B cell (primary cell): ENCODE data around the gene PRPF40A. TPM values are rescaled to one million over a fixed set of nuclear protein-coding genes. Genes with fewer than 3 reads are reported as not detected.

Source experiments
- ATAC-seq: fragments of 200-7000 bp; cut with Tn5 transposase; one replicate; pipeline ENCODE4 v1.10.0; 2021; ENCODE audit warnings: low read depth, mild to moderate bottlenecking, moderate number of reproducible peaks, moderate library complexity
- CTCF ChIA-PET: fragments of 350-600 bp; sonication (Branson Sonifier 250); formaldehyde crosslinking; loops from one replicate; lab custom pipeline; 2021; ENCODE audit warnings: antibody characterized with exemption, inconsistent platforms; lab: Charles Lee
- POLR2A ChIA-PET: fragments of 350-600 bp; sonication (Branson Sonifier 250); formaldehyde crosslinking; loops from one replicate; lab custom pipeline; 2021; ENCODE audit warnings: antibody characterized with exemption; lab: Charles Lee
- DNase-seq: peaks from one replicate; pipeline ENCODE4 v3.0.0; 2013
- H2AFZ ChIP-seq: 2 replicates; pipeline ENCODE4 v1.6.1; 2012; ENCODE audit warnings: mild to moderate bottlenecking, low read depth, low read length; ENCODE audit not compliant: insufficient read depth, poor library complexity, severe bottlenecking
- H3K27ac ChIP-seq, 2 donors: 1 replicate in 1 of 2; 2 replicates in 1 of 2; pipeline ENCODE4 v1.5.1; 2012 to 2013; ENCODE audit warnings: low read length in 2 of 2, mild to moderate bottlenecking in 2 of 2, moderate library complexity in 1 of 2
- H3K27me3 ChIP-seq, 4 experiments: fragments of 200-600 bp in 1 of 4; sonication (generic) in 1 of 4; replicated peaks in 1 of 4; 1 replicate in 2 of 4; 2 replicates in 2 of 4; pipeline versions ENCODE4 v1.6.1 to v1.7.0; 2013 to 2016; ENCODE audit warnings: low read length in 3 of 4, mild to moderate bottlenecking in 2 of 4, mixed read lengths in 1 of 4, moderate library complexity in 1 of 4; ENCODE audit not compliant: insufficient read depth in 4 of 4, control insufficient read depth in 3 of 4; ENCODE audit errors: control extremely low read depth in 1 of 4
- H3K36me3 ChIP-seq, 2 experiments: replicated peaks in 1 of 2; 1 replicate in 1 of 2; 2 replicates in 1 of 2; pipeline versions ENCODE4 v1.6.1 to v1.7.1; 2013; ENCODE audit warnings: low read length in 1 of 2; ENCODE audit not compliant: insufficient read depth in 2 of 2, control insufficient read depth in 1 of 2; ENCODE audit errors: control extremely low read depth in 1 of 2, extremely low read depth in 1 of 2
- H3K4me1 ChIP-seq, 2 donors: fragments of 200-600 bp in 1 of 2; sonication (generic) in 1 of 2; 1 replicate in 1 of 2; 2 replicates in 1 of 2; pipeline versions ENCODE4 v1.5.1 to v1.6.1; 2013 to 2017; ENCODE audit warnings: low read length in 2 of 2; ENCODE audit not compliant: control insufficient read depth in 2 of 2, insufficient read depth in 2 of 2
- H3K4me2 ChIP-seq: replicated peaks from 2 replicates; pipeline ENCODE3; 2012; ENCODE audit warnings: mild to moderate bottlenecking, low read depth, low read length; ENCODE audit not compliant: poor library complexity, severe bottlenecking
- H3K4me3 ChIP-seq, 5 experiments: fragments of 200-600 bp in 1 of 5; sonication (generic) in 1 of 5; 1 replicate in 3 of 5; 2 replicates in 2 of 5; pipeline versions ENCODE4 v1.5.1 to v1.7.0; 2011 to 2016; ENCODE audit warnings: low read length in 4 of 5, mild to moderate bottlenecking in 4 of 5, low read depth in 2 of 5, control low read depth in 1 of 5, moderate library complexity in 1 of 5; ENCODE audit not compliant: insufficient read depth in 1 of 5; ENCODE audit errors: control extremely low read depth in 1 of 5, extremely low read depth in 1 of 5
- H3K79me2 ChIP-seq: fragments of 200-600 bp; sonication (generic); one replicate; pipeline ENCODE4 v1.6.0; 2016; ENCODE audit warnings: low read length; ENCODE audit not compliant: control insufficient read depth, insufficient read depth
- H3K9ac ChIP-seq: fragments of 200-600 bp; sonication (generic); 2 replicates; pipeline ENCODE4 v1.6.1; 2017; ENCODE audit warnings: mild to moderate bottlenecking, low read length, moderate library complexity
- H3K9me3 ChIP-seq, 3 donors: one replicate each; pipeline versions ENCODE4 v1.6.1 to v1.7.1; 2013; ENCODE audit warnings: low read length in 2 of 3; ENCODE audit not compliant: control insufficient read depth in 2 of 3, insufficient read depth in 1 of 3; ENCODE audit errors: control extremely low read depth in 1 of 3
- H4K20me1 ChIP-seq: 2 replicates; pipeline ENCODE4 v1.6.0; 2012; ENCODE audit warnings: mild to moderate bottlenecking, low read length; ENCODE audit not compliant: insufficient read depth, control insufficient read depth, poor library complexity, severe bottlenecking
- H3K27ac Mint-ChIP-seq: one replicate; pipeline ENCODE4 v1.8.0; 2021; ENCODE audit warnings: mixed read lengths
- H3K27me3 Mint-ChIP-seq: one replicate; pipeline ENCODE4 v1.8.0; 2021; ENCODE audit warnings: mixed read lengths
- H3K4me1 Mint-ChIP-seq: one replicate; pipeline ENCODE4 v1.8.0; 2021; ENCODE audit warnings: mixed read lengths
- H3K4me3 Mint-ChIP-seq: one replicate; pipeline ENCODE4 v1.8.0; 2021; ENCODE audit warnings: mixed read lengths
- H3K9me3 Mint-ChIP-seq: one replicate; pipeline ENCODE4 v1.8.0; 2022; ENCODE audit warnings: mixed read lengths; ENCODE audit not compliant: insufficient read depth
- EZH2 ChIP-seq: IDR thresholded peaks from 2 replicates; pipeline ENCODE4 v1.6.1; 2012; ENCODE audit warnings: borderline replicate concordance, low read depth, mild to moderate bottlenecking, moderate library complexity, low read length; ENCODE audit not compliant: insufficient read depth, poor library complexity, severe bottlenecking
- WGBS: methylation state at CpG from one replicate; pipeline ENCODE4 v1.1.5; 2013; ENCODE audit warnings: missing lambda C conversion rate; ENCODE audit not compliant: insufficient coverage; 5-methylcytosine and 5-hydroxymethylcytosine counted together
- intact Hi-C: fragments of 100-400 bp; cut with micrococcal nuclease; formaldehyde crosslinking; loops from one replicate; pipeline ENCODE4 v1.10.0; 2022
- polyA plus RNA-seq: library from polyadenylated mRNA; depleted of rRNA; stranded (reverse); fragments of >200 nt; gene quantifications from 2 replicates; pipeline ENCODE4 v1.2.3, GENCODE V29; 2012
- total RNA-seq, 2 donors: library from RNA; stranded (reverse); fragments of 120-200 nt in 1 of 2; gene quantifications; 1 replicate in 1 of 2; 2 replicates in 1 of 2; pipeline versions ENCODE4 v1.2.3 to v1.2.4, GENCODE V29; 2013 to 2022
- TF ChIP-seq, protein P1 (sequence below): fragments of 200-600 bp; IDR thresholded peaks from one replicate; pipeline ENCODE4 v1.8.0; 2022; ENCODE audit warnings: antibody characterized with exemption, mild to moderate bottlenecking

PRPF40A gene
- total and polyA plus RNA-seq, 2 donors (not counting 1 experiment from before 2014, with no cell fraction given), result 40.4 to 115 TPM

DNA sequence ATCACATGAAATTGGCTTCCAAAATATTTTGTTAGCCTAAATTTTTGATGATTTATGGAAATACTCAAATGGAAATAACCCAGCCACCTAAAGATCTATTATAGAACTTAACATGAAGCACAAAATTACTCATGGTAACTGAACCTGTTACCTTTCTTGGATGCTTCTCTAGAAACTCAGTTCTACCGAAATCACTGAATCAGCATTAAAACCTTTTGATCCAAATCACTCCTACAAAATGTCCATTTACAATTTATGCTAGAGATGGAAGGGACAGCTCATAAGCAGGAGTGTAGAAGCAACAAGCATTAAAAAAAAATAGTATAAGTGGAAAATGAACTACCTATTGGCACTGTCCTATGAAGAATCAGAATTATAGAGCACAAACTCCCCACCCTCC lies 2.1 kb downstream of the PRPF40A start:
- H4K20me1 ChIP-seq, result peaks cover 46% of the 10 kb centered on the region
- CTCF ChIA-PET, result interaction anchor here (1.0 kb wide), 2 partner anchors 25 to 548 kb away, joined by 3 read pairs; no protein-coding TSS in a partner anchor
- no peak overlapping the region for H3K4me2 ChIP-seq
- H3K4me1 ChIP-seq, result peaks cover 26% of the 10 kb centered on the region in 2 donors
- H3K27me3 ChIP-seq, result no peaks in the 10 kb centered on the region
- no CpG with 5 or more reads among the region's 1 CpG for WGBS
- H3K79me2 ChIP-seq, result peaks cover 75% of the 10 kb centered on the region
- no peak overlapping the region for H2AFZ ChIP-seq
- H3K4me1 Mint-ChIP-seq, result peaks cover 53% of the 10 kb centered on the region
- H3K9me3 ChIP-seq, result no peaks in the 10 kb centered on the region
- no peaks in the 10 kb centered on the region for H3K27me3 Mint-ChIP-seq
- ATAC-seq (no peak), DNase-seq (no peak)
- H3K4me3 Mint-ChIP-seq, result peak overlapping the region; percentile 52
- no peak overlapping the region for H3K9ac ChIP-seq
- TF ChIP-seq, protein P1, sequence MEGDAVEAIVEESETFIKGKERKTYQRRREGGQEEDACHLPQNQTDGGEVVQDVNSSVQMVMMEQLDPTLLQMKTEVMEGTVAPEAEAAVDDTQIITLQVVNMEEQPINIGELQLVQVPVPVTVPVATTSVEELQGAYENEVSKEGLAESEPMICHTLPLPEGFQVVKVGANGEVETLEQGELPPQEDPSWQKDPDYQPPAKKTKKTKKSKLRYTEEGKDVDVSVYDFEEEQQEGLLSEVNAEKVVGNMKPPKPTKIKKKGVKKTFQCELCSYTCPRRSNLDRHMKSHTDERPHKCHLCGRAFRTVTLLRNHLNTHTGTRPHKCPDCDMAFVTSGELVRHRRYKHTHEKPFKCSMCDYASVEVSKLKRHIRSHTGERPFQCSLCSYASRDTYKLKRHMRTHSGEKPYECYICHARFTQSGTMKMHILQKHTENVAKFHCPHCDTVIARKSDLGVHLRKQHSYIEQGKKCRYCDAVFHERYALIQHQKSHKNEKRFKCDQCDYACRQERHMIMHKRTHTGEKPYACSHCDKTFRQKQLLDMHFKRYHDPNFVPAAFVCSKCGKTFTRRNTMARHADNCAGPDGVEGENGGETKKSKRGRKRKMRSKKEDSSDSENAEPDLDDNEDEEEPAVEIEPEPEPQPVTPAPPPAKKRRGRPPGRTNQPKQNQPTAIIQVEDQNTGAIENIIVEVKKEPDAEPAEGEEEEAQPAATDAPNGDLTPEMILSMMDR, result no peak
- TF ChIP-seq EZH2, result no peak
- intact Hi-C loops, result loop anchor here (5.0 to 10.0 kb wide), 3 partner anchors 43 to 943 kb away; partner anchors contain the start of gene FMNL2
- no peak overlapping the region for H3K4me3 ChIP-seq
- no peak overlapping the region for H3K27ac ChIP-seq
- POLR2A ChIA-PET, result no interaction called here
- no peaks in the 10 kb centered on the region for H3K9me3 Mint-ChIP-seq
- H3K27ac Mint-ChIP-seq, result no peak overlapping the region
- peaks cover 3 to 36% of the 10 kb centered on the region in 2 experiments for H3K36me3 ChIP-seq

DNA sequence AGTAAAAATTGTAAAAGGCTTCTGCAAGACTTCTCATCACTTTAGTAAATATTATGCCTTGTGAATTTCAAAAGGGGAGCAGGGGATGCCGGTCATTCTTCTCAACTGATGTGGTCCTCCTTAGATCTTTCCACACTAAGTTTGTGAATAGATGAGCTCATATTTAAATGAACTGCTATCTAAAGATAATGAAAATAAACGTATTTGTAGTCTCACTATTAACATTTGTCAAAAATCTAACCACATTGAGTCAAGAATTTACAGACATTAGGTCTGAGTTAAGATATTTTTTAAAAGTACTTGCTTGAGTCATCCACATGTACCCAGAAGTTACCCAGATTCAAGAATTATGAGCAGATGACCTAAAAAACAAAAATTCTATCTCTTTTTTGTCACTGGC lies 6.5 kb downstream of the PRPF40A start:
- ChIA-PET CTCF (no interaction called here), POLR2A (no interaction called here)
- no peaks in the 10 kb centered on the region for H3K9me3 Mint-ChIP-seq
- WGBS, result no CpG with 5 or more reads among the region's 2 CpGs
- Histone ChIP-seq H3K9me3 (no peaks in the 10 kb centered on the region), H3K79me2 (peaks cover 100% of the 10 kb centered on the region), H3K9ac (no peak overlapping the region), H3K36me3 (peaks cover 16 to 56% of the 10 kb centered on the region in 2 experiments), H2AFZ (no peak overlapping the region), H4K20me1 (peaks cover 70% of the 10 kb centered on the region), H3K4me2 (no peak overlapping the region), H3K27ac (no peak overlapping the region), H3K4me3 (no peak overlapping the region), H3K4me1 (peaks cover 3 to 6% of the 10 kb centered on the region in 2 donors), H3K27me3 (no peaks in the 10 kb centered on the region)
- DNase-seq (no peak), ATAC-seq (no peak)
- H3K27ac Mint-ChIP-seq, result no peak overlapping the region
- no peaks in the 10 kb centered on the region for H3K27me3 Mint-ChIP-seq
- H3K4me1 Mint-ChIP-seq, result peaks cover 47% of the 10 kb centered on the region
- H3K4me3 Mint-ChIP-seq, result no peak overlapping the region
- TF ChIP-seq EZH2, result no peak
- TF ChIP-seq, protein P1, result no peak
- intact Hi-C loops, result loop anchor here (10.0 kb wide), 1 partner anchor 376 kb away; the partner anchor contains the start of gene FMNL2
